Testis (tissue), 3 donors: ENCODE data around the gene CCDC182. TPM values are rescaled to one million over a fixed set of nuclear protein-coding genes. Genes with fewer than 3 reads are reported as not detected.

Experiments used
- DNase-seq: peaks from one replicate; pipeline ENCODE4 v3.0.0-alpha.2; 2019
- H3K27ac ChIP-seq, 2 donors: fragments of 200-600 bp; sonication (generic); one replicate each; pipeline ENCODE4 v1.5.1; 2019
- H3K27me3 ChIP-seq: fragments of 200-600 bp; sonication (generic); one replicate; pipeline ENCODE4 v1.5.1; 2019
- H3K36me3 ChIP-seq: fragments of 200-600 bp; sonication (generic); one replicate; pipeline ENCODE4 v1.5.1; 2017; ENCODE audit warnings: low read depth; ENCODE audit errors: missing control alignments
- H3K4me1 ChIP-seq: fragments of 200-600 bp; sonication (generic); one replicate; pipeline ENCODE4 v1.5.1; 2019
- H3K4me3 ChIP-seq, 2 donors: fragments of 200-600 bp; sonication (generic); one replicate each; pipeline ENCODE4 v1.5.1; 2017 to 2019
- H3K9me3 ChIP-seq: fragments of 200-600 bp; sonication (generic); one replicate; pipeline ENCODE4 v1.5.1; 2017
- CTCF ChIP-seq, 3 experiments: fragments of 450-650 bp in 2 of 3; fragments of 200-600 bp in 1 of 3; sonication (generic) in 1 of 3; IDR thresholded peaks; one replicate each; pipeline ENCODE4 v1.5.1; 2016 to 2019; ENCODE audit warnings: antibody characterized with exemption in 3 of 3, mild to moderate bottlenecking in 2 of 3, moderate library complexity in 1 of 3
- POLR2A ChIP-seq: fragments of 450-650 bp; IDR thresholded peaks from one replicate; pipeline ENCODE4 v1.6.1; 2017; ENCODE audit warnings: antibody characterized with exemption, mild to moderate bottlenecking, moderate library complexity
- WGBS, 2 donors: methylation state at CpG; one replicate each; pipeline ENCODE4 v1.1.5; 2018; 5-methylcytosine and 5-hydroxymethylcytosine counted together
- intact Hi-C: fragments of 100-400 bp; cut with DNase I; formaldehyde crosslinking; loops from one replicate; pipeline ENCODE4 v1.15.1; 2023; ENCODE audit warnings: low total_unique reads
- polyA plus RNA-seq: library from polyadenylated mRNA; stranded (reverse); fragments of 350-450 nt; fragmentation: Illumina TruSeq; extraction: RNeasy Lipid Tissue Mini Kit (QIAGEN cat#74804); gene quantifications from one replicate; pipeline ENCODE4 v1.2.3, GENCODE V29; 2014; ENCODE audit warnings: low read depth, low replicate concordance; ENCODE audit not compliant: insufficient read depth
- total RNA-seq, 2 donors: library from RNA; depleted of rRNA; stranded (reverse); fragments of >200 nt; gene quantifications; one replicate each; pipeline ENCODE4 v1.2.3, GENCODE V29; 2016

Gene CCDC182
- total and polyA plus RNA-seq, 3 donors from 2014 or later = 12.5 to 33.2 (median 25.8) TPM

GRCh38 chr17:57779706-57780105 is 34.6 kb upstream of the CCDC182 start:
- no peaks in the 10 kb centered on the region for H3K36me3 ChIP-seq
- intact Hi-C loops = no loop called here
- H3K27me3 ChIP-seq = no peaks in the 10 kb centered on the region
- no peak overlapping the region for H3K27ac ChIP-seq
- peaks cover 7% of the 10 kb centered on the region for H3K4me1 ChIP-seq
- TF ChIP-seq CTCF (IDR thresholded peaks at IDR 0.05) (no peak), POLR2A (no peak)
- no peak for DNase-seq
- H3K4me3 ChIP-seq = no peak overlapping the region
- WGBS, 2 donors = 58 to 72% methylated on average over 2 of the region's 2 CpGs
- no peaks in the 10 kb centered on the region for H3K9me3 ChIP-seq

DNA sequence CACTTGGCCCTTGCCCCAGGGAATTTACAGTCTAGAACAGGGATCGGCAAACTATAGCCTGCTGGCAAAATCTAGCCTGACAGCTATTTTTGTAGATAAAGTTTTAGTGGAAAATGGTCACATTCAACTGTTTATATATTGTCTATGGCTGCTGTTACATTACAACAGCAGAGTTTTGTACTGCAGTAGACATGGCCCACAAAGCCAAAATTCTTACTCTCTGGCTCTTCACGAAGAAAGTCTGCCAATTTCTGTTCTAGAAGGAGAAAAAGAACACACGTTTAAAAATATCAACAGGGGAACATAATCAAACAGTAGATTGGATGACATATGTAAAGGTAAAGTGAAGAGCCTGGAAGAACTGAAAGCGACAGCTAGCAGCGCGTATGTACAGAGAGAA is 33.2 kb upstream of the CCDC182 start:
- no peaks in the 10 kb centered on the region for H3K9me3 ChIP-seq
- WGBS, 2 donors = 68 to 81% methylated on average over 6 of the region's 6 CpGs
- TF ChIP-seq CTCF (IDR thresholded peaks at IDR 0.05) = no peak
- no peak for TF ChIP-seq POLR2A
- no peaks in the 10 kb centered on the region for H3K36me3 ChIP-seq
- intact Hi-C loops = no loop called here
- H3K27ac ChIP-seq = no peak overlapping the region
- no peaks in the 10 kb centered on the region for H3K27me3 ChIP-seq
- H3K4me3 ChIP-seq = no peak overlapping the region
- no peak for DNase-seq
- H3K4me1 ChIP-seq = peaks cover 7% of the 10 kb centered on the region

DNA sequence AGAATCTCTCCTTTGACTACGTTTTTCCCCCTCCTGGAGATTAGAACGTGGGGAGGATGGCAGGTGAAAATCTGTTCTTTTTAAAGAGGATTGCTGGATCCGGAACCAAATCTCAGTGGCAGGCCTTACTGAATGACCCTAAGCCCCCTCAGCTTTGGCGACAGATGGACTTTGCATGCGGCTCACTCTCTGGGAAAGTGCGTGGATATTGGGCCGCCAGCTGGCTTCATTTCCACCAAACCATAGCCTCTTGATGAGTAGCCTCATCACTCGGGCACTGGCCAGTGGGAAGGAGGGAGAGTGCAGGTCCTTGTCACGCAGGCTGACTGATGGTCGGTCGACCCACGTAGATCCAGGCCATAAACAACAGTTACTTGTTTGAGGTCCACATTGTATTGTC is 31.3 kb upstream of the CCDC182 start:
- Histone ChIP-seq H3K27me3 (no peaks in the 10 kb centered on the region), H3K9me3 (no peaks in the 10 kb centered on the region), H3K4me3 (no peak overlapping the region), H3K36me3 (no peaks in the 10 kb centered on the region), H3K4me1 (no peaks in the 10 kb centered on the region), H3K27ac (no peak overlapping the region)
- TF ChIP-seq POLR2A (no peak), CTCF (IDR thresholded peaks at IDR 0.05) (no peak)
- intact Hi-C loops = no loop called here
- no peak for DNase-seq
- 92 to 97% methylated on average over 12 of the region's 12 CpGs for WGBS, 2 donors

DNA sequence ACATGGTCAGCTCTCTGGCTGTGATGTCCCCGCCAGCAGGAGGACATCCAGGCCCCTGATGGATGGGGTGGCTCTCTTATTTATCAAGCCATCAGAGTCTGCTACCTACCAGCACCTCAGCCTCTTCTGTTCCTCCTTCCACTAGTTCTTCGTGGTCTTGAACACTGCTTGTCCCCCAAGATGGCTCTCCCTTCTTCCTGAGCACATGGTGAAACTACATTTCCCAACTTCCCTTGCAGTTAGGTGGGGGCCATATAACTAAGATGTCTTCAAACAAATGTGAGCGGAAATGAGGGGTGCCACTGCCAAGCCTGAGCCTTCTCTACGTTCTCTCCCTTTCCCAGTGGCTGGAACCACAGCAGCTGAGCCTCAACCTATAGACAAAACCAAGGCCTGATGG is 29.8 kb upstream of the CCDC182 start:
- 97 to 98% methylated on average over 4 of the region's 4 CpGs for WGBS, 2 donors
- no peak overlapping the region for H3K4me3 ChIP-seq
- intact Hi-C loops = no loop called here
- no peaks in the 10 kb centered on the region for H3K9me3 ChIP-seq
- no peaks in the 10 kb centered on the region for H3K4me1 ChIP-seq
- H3K36me3 ChIP-seq = no peaks in the 10 kb centered on the region
- no peak for TF ChIP-seq POLR2A
- no peak for TF ChIP-seq CTCF (IDR thresholded peaks at IDR 0.05)
- H3K27me3 ChIP-seq = no peaks in the 10 kb centered on the region
- DNase-seq = no peak
- H3K27ac ChIP-seq = no peak overlapping the region

DNA sequence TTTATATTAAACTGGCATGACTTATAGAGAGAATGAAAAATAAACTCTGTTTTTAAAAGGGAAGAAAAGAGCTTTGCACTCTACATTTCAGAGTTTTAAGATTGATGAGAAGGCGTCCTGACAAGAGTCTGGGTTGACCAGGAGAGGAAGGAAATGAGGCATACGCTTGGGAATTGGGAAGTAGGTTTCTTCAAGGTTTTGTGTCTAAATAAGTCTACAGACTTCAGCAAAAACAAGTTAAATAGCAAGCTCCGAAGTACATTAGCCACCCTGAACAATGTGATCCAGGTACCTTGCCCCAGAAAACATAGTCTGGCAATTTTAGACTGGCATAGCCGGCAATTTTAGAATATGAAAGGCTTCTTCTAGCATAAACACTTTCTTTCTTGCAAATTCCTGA is 28.5 kb upstream of the CCDC182 start:
- no peak for TF ChIP-seq CTCF (IDR thresholded peaks at IDR 0.05)
- no peak for TF ChIP-seq POLR2A
- WGBS, 2 donors = 78 to 82% methylated on average over 4 of the region's 4 CpGs
- Histone ChIP-seq H3K9me3 (no peaks in the 10 kb centered on the region), H3K36me3 (no peaks in the 10 kb centered on the region), H3K4me3 (no peak overlapping the region), H3K27ac (no peak overlapping the region), H3K4me1 (no peaks in the 10 kb centered on the region), H3K27me3 (no peaks in the 10 kb centered on the region)
- intact Hi-C loops = no loop called here
- no peak for DNase-seq
